Natural killer cell (primary cell): ENCODE measurements around the gene TF. TPM values are rescaled to one million over a fixed set of nuclear protein-coding genes. Genes with fewer than 3 reads are reported as not detected.

Experiments
- ATAC-seq, 3 donors: fragments of 150-1000 bp in 2 of 3; fragments of 200-7000 bp in 1 of 3; cut with Tn5 transposase; 1 replicate in 1 of 3; 2 replicates in 2 of 3; pipeline ENCODE4 v1.10.0; 2021; ENCODE audit warnings: mild to moderate bottlenecking in 2 of 3, moderate library complexity in 2 of 3
- DNase-seq, 2 donors: peaks; one replicate each; pipeline versions ENCODE4 v3.0.0 to v3.0.0-alpha.2; 2013 to 2021; ENCODE audit warnings: mixed read lengths in 1 of 2
- H3K27ac ChIP-seq: one replicate; pipeline ENCODE4 v1.5.1; 2013; ENCODE audit warnings: mild to moderate bottlenecking, low read length
- H3K27me3 ChIP-seq: one replicate; pipeline ENCODE4 v1.6.1; 2013; ENCODE audit warnings: low read length; ENCODE audit not compliant: control insufficient read depth, insufficient read depth
- H3K36me3 ChIP-seq: one replicate; pipeline ENCODE4 v1.6.1; 2013; ENCODE audit warnings: low read length; ENCODE audit not compliant: control insufficient read depth, insufficient read depth
- H3K4me1 ChIP-seq: one replicate; pipeline ENCODE4 v1.6.1; 2013; ENCODE audit warnings: low read length; ENCODE audit not compliant: control insufficient read depth, insufficient read depth
- H3K4me3 ChIP-seq: one replicate; pipeline ENCODE4 v1.5.1; 2013; ENCODE audit warnings: low read length
- H3K9me3 ChIP-seq: one replicate; pipeline ENCODE4 v1.6.1; 2013; ENCODE audit warnings: low read length; ENCODE audit not compliant: control insufficient read depth, insufficient read depth
- H3K27ac Mint-ChIP-seq, 2 donors: one replicate each; pipeline ENCODE4 v1.8.0; 2022; ENCODE audit warnings: mild to moderate bottlenecking in 2 of 2, mixed read lengths in 2 of 2, moderate library complexity in 1 of 2
- H3K27me3 Mint-ChIP-seq, 2 donors: one replicate each; pipeline ENCODE4 v1.8.0; 2022; ENCODE audit warnings: low read depth in 2 of 2, mixed read lengths in 2 of 2
- H3K36me3 Mint-ChIP-seq: one replicate; pipeline ENCODE4 v1.8.0; 2022; ENCODE audit warnings: mixed read lengths
- H3K4me1 Mint-ChIP-seq, 2 donors: one replicate each; pipeline ENCODE4 v1.8.0; 2022; ENCODE audit warnings: mixed read lengths in 2 of 2
- H3K4me3 Mint-ChIP-seq: one replicate; pipeline ENCODE4 v1.8.0; 2022; ENCODE audit warnings: mild to moderate bottlenecking, moderate library complexity, mixed read lengths
- H3K9me3 Mint-ChIP-seq, 2 donors: one replicate each; pipeline ENCODE4 v1.8.0; 2022; ENCODE audit warnings: mixed read lengths in 2 of 2
- CTCF ChIP-seq: fragments of 200-600 bp; IDR thresholded peaks from one replicate; pipeline ENCODE4 v1.8.0; 2022; ENCODE audit warnings: antibody characterized with exemption
- WGBS: methylation state at CpG from one replicate; pipeline ENCODE4 v1.1.7; 2013; ENCODE audit warnings: missing lambda C conversion rate; ENCODE audit not compliant: insufficient coverage; 5-methylcytosine and 5-hydroxymethylcytosine counted together
- intact Hi-C: fragments of 100-400 bp; cut with micrococcal nuclease; formaldehyde crosslinking; loops from one replicate; pipeline ENCODE4 v1.14.2; 2022
- total RNA-seq, 4 donors: library from RNA; stranded (reverse); fragments of 120-200 nt in 1 of 4; gene quantifications; one replicate each; pipeline versions ENCODE4 v1.2.3 to v1.2.4, GENCODE V29; 2013 to 2022

The TF gene
- total RNA-seq, 3 donors from 2014 or later (not counting 1 experiment from before 2014, with no cell fraction given), result 2.8 to 4.3 (median 3.2) TPM

GRCh38 chr3:133840767-133841166 is 94.6 kb downstream of the TF start:
- DNase-seq, result no peak
- H3K4me1 ChIP-seq, result no peaks in the 10 kb centered on the region
- H3K36me3 ChIP-seq, result no peaks in the 10 kb centered on the region
- Mint-ChIP-seq H3K27ac (no peak overlapping the region), H3K27me3 (peaks cover 3 to 7% of the 10 kb centered on the region in 2 donors), H3K9me3 (no peaks in the 10 kb centered on the region), H3K36me3 (no peaks in the 10 kb centered on the region), H3K4me3 (no peak overlapping the region), H3K4me1 (no peaks in the 10 kb centered on the region)
- H3K9me3 ChIP-seq, result no peaks in the 10 kb centered on the region
- ATAC-seq, result no peak
- no peak for TF ChIP-seq CTCF
- no peaks in the 10 kb centered on the region for H3K27me3 ChIP-seq
- H3K4me3 ChIP-seq, result no peak overlapping the region
- no peak overlapping the region for H3K27ac ChIP-seq
- intact Hi-C loops, result no loop called here
- 87% methylated on average over 6 of the region's 6 CpGs for WGBS

GRCh38 chr3:133841196-133841595 is 95.0 kb downstream of the TF start:
- Histone ChIP-seq H3K9me3 (no peaks in the 10 kb centered on the region), H3K4me1 (no peaks in the 10 kb centered on the region), H3K36me3 (no peaks in the 10 kb centered on the region), H3K27me3 (no peaks in the 10 kb centered on the region), H3K4me3 (no peak overlapping the region), H3K27ac (no peak overlapping the region)
- Mint-ChIP-seq H3K27ac (no peak overlapping the region), H3K4me1 (no peaks in the 10 kb centered on the region), H3K36me3 (no peaks in the 10 kb centered on the region), H3K27me3 (peaks cover 3 to 7% of the 10 kb centered on the region in 2 donors), H3K4me3 (no peak overlapping the region), H3K9me3 (no peaks in the 10 kb centered on the region)
- no peak for DNase-seq
- intact Hi-C loops, result no loop called here
- no peak for ATAC-seq
- 94% methylated on average over 8 of the region's 8 CpGs for WGBS
- no peak for TF ChIP-seq CTCF

- ATAC-seq, result no peak
- intact Hi-C loops, result no loop called here
- no peak overlapping the region for H3K27ac ChIP-seq
These were observed 96.0 kb downstream of the TF start for GRCh38 chr3:133842158-133842557.

More at GRCh38 chr3:133842158-133842557, 96.0 kb downstream of the TF start:
- Mint-ChIP-seq H3K4me3 (no peak overlapping the region), H3K36me3 (no peaks in the 10 kb centered on the region), H3K27me3 (peaks cover 6 to 7% of the 10 kb centered on the region in 2 donors), H3K27ac (no peak overlapping the region), H3K9me3 (no peaks in the 10 kb centered on the region), H3K4me1 (no peaks in the 10 kb centered on the region)
- no peak for TF ChIP-seq CTCF
- Histone ChIP-seq H3K4me3 (no peak overlapping the region), H3K4me1 (no peaks in the 10 kb centered on the region), H3K9me3 (no peaks in the 10 kb centered on the region), H3K27me3 (no peaks in the 10 kb centered on the region), H3K36me3 (no peaks in the 10 kb centered on the region)
- 85% methylated on average over 3 of the region's 4 CpGs for WGBS
- DNase-seq, result no peak
